OCI-M1 (cell line): ENCODE measurements around the gene ATP6V1A.
"Not testable (repeated sequence)": the region's sequence is repeated elsewhere in the genome, so short reads cannot be mapped to it uniquely, and the experiment has no call there.

ENCODE experiments used
- DNase-seq: peaks from one replicate; lab custom pipeline; 2025; lab: John Stamatoyannopoulos, UW

The ATP6V1A gene

GRCh38 chr3:113828600-113828999, 81.8 kb downstream of the ATP6V1A start:
- no peak for DNase-seq

DNA sequence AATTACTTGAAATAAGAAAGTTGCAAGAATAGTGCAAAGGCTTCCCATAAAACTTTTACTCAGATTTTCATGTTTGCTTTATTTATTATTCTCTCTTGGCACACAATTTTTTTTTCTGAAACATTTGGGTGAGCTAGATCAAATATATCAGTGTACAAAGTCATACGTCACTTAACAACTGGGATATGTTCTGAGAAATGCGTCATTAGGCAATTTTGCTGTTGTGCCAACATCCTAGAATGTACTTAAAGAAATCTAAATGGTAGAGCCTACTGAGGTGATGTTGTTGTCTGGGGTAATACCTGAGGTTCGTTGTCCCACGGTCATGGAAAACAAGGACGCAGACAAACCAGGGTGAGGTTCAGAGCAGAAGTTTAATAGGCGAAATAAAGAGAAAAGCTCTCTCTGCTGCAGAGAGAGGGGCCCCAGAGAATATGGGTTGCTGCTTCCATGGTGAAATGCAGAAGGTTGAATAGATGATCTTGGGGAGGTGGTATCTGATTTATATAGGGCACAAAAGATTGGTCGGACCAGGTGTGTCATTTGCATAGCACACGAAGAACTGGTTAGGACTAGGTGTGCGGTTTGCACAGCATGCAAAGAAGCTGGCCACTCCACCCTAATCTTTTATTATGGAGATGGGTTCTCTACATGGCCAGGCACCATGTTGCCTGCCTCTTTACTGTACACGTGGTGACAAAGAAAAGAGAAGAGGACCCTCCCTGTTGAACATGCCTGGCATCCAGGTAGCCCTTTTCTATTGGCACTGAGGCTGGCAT, 82.9 kb downstream of the ATP6V1A start:
- DNase-seq = no peak

DNA sequence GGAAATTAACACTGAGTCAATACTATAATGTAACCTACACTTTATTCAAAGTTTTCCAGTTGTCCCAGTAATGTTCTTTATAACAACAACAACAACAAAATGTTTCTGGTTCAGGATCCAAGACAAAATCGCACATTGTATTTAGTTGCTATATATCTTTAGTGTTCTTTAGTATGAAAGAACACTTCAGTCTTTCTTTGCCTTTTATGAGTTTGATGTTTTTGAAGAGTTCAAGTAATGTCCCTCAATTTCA, 84.2 kb downstream of the ATP6V1A start:
- DNase-seq = no peak

GRCh38 chr3:113832477-113833164, 85.8 kb downstream of the ATP6V1A start:
- DNase-seq = no peak

DNA sequence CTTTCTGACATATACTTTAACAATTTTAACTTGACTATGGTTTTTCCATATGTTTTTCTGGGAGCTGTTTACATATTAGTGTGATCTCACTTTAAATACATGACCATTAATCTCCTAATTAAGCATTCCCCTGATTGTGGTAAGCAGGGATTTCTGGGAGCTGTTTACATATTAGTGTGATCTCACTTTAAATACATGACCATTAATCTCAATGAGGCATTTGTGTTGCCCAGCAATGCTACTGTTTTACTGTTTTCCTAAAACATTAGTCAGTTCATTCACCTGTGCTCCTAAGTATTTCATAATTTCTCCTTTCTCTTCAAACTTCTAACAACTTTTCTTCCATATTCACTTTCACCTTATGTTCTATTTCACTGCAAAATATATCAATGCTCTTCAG, 88.1 kb downstream of the ATP6V1A start:
- DNase-seq = no peak

DNA sequence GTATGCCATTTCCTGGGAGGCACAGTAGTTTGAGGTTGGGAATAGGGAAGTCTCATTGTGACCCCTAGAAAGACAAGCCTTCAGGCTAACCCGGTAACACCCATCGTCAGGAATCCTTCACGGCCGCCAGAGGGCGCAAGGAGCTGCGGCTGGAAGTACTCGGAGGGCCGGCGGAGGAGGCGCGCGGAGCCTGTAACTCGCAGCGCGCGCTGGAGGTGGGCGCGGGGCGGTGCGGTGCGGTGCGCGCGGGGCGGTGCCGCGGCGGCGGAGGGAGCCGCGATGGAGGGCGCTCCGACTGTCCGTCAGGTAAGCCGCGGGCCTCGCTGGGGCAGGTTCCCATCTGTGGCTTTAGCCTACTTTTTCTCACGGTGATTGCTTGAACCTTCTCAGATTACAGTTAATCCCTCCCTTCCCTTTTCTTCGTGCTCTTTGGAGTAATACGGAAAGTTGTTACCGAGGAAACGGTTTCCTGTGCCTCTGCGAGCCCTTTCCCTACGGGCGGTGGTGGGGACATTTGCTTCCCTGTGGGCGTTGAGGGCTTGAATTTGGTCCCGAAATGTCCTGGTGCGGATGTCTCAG, 91.9 kb downstream of the ATP6V1A start, which contains the start of gene GRAMD1C:
GRAMD1C (plus strand) TSS at position 158 of the 579 bp plus-strand sequence; CDS start at position 280, 122 bp downstream.
- DNase-seq = peak; percentile 88

DNA sequence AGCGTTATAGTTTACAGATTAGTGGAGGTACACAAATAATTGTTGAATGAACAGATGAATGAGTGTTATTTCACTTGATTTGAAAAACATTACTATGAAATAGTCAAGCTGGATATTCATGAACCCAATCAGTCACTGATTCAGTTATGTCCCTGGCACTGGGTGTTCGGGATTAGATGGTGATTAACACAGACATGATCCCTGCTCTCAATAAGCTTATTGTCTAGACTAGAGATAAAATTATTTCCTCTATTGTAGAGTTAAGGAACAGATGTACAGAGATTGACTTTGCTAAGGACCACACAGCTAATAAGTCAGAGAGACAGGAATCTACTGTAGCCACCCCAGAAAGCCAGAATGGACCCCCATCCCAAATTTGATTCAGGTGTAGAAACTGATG, 92.7 kb downstream of the ATP6V1A start:
- DNase-seq = no peak

GRCh38 chr3:113844622-113845222, 97.9 kb downstream of the ATP6V1A start:
- DNase-seq = peak; percentile 76

DNA sequence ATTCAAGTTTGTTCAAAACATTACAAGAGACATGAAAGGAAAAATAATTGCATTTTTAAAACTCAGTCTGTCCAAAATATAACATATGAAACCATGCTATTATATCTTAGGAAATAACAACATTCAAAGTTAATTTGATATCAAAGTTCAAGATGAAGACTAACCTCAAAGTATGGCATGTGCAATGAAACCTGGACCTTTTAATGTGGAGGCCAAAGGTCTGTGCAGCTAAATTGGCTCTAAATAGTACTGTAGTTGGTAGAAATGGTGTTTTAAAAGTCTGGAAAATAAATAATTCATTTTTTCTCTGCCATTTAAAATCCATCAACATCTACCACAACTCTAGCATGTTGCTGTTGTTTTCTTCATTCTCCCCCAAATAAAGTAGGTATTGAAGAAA, 100.4 kb downstream of the ATP6V1A start:
- no peak for DNase-seq

DNA sequence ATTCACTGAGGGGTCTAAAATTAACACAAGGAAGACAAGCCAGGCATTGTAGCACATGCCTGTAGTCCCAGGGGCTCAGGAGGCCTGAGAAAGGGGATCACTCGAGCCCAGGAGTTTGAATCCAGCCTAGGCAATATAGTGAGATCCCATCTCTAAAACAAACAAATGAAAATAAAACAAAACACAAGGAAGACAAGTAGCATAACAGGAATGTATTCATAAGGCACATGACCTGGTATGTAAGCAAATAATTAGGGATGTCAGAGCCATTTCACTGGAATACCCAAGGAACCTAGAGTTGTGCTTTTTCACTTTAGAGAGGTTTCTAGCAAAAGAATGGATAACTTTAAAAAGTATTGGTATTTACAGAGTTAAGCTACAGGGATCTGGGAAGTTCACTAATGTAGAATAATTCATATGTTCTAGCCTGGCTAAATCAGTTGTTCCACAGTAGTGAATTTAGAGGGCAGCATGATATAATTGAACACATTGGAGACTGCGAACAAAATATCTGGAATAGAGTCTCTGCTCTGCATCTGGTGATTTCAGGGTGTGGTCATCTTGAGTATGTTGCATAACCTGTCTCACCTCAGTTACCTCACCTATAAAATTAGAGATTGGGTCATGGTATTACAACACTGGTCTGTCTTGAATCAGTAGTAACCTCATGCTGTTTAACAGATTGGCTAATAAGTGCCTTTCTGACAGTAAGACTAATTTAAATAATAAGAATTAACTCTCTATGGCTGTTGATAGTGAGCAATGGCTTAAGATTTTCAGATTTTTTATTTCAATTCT, 101.0 kb downstream of the ATP6V1A start:
- no peak for DNase-seq

DNA sequence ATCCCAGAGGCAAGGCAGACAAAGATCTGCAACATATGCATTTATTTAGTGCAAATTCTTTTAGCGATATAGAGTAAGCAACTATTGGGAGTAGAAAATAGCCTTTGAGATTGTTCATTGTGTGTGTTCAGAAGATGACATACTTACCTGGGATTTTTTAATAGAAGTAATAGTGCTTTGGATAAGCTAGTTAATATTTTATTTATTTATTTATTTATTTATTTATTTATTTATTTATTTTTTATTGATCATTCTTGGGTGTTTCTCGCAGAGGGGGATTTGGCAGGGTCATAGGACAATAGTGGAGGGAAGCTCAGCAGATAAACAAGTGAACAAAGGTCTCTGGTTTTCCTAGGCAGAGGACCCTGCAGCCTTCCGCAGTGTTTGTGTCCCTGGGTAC, 102.2 kb downstream of the ATP6V1A start:
- DNase-seq = not testable (repeated sequence)

- not testable (repeated sequence) for DNase-seq
Measured at GRCh38 chr3:113849841-113850240, 103.0 kb downstream of the ATP6V1A start.

DNA sequence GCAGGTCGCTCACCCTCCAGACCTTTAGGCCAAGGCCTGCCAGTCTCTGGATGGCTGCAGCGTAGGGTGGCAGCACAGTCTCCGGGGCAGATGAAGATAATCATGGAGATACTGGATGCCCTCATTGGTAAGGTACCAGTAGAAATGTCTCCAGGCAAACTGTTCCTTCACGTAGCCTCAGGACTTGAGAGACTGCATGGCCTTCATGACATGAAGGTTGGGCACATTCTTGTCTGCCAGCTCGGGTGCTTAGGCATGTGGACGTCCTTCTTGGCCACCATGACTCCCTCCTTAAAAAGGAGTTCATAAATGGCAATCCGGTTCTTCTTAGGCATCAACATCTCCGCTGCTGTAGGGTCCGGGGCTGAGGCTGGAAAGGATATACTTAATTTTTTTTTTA, 103.6 kb downstream of the ATP6V1A start:
- DNase-seq = not testable (repeated sequence)

DNA sequence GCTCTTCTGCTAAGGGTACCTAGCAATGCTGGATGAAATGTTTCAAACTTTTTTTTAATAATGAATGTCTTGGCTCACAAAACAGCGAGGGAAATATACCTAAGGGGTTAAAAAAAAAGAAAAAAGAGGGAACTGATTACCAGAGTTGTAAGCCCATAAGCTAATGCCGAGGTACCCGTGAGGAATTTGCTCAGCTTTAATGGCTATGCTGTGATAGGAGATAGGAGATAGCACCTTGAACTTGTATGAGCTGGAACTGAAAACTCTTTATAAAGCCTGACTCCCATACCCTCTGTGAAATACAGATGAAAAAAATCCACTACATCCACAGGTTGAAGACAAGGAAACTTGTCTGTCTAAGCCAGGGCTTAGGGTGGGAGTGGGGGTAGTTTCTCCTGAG, 105.7 kb downstream of the ATP6V1A start:
- no peak for DNase-seq
